ENCODE results near the gene MMAB.

DNA sequence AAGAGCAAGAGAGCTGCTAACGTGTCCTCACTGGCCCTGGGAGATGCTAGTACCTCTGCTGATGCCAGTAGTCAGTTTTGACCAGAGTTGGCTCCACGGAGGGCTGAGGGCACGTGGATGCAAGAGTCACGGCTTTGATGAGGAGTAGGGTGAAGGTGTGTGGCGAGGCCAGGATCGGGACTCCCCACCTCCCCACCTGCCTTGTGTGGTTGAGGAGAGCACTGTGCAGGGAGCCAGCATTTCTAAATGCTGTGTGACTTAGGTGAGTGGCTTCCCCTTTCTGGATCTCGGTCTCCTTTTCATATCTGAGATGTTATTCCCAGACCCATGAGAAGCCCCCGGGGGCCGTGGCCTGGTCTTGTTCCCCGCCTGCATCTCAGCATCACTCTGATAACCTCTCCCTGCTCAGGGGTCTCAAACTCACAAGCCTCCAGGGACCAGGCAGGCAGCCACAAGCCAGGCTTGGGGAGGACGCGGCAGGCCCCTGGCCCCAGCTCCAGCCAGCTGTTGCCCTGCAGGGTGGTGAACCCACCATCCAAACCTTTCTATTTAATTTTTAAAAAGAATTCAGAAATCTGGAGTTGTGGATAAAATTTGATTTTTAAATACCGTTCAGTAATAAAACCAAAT lies 32.4 kb upstream of the MMAB start:
- TF ChIP-seq POLR2AphosphoS2 (IDR thresholded peaks at IDR 0.05; ENCODE audit: low read depth, low read length) (no peak), NFYA (IDR thresholded peaks at IDR 0.05; ENCODE audit: borderline replicate concordance, low read depth, low read length) (no peak), KDM1A (IDR thresholded peaks at IDR 0.05; ENCODE audit: borderline replicate concordance) (no peak), EZH2 (IDR thresholded peaks at IDR 0.05; ENCODE audit: borderline replicate concordance, control insufficient read depth, low read depth, low read length) (no peak), RFX5 (IDR thresholded peaks at IDR 0.05; ENCODE audit: low read depth, low read length) (no peak), LARP7 (IDR thresholded peaks at IDR 0.05) (no peak), ZZZ3 (IDR thresholded peaks at IDR 0.05; ENCODE audit: control insufficient read depth, insufficient read length, low read depth) (no peak), GATAD2B (conservative IDR thresholded peaks at IDR 0.05; ENCODE audit: low read depth) (no peak), RAD21 (IDR thresholded peaks at IDR 0.05; ENCODE audit: insufficient read depth, low read depth, low read length) (no peak), POLR2AphosphoS5 (IDR thresholded peaks at IDR 0.05; ENCODE audit: low read length) (no peak)
- TF ChIP-seq, protein P1, sequence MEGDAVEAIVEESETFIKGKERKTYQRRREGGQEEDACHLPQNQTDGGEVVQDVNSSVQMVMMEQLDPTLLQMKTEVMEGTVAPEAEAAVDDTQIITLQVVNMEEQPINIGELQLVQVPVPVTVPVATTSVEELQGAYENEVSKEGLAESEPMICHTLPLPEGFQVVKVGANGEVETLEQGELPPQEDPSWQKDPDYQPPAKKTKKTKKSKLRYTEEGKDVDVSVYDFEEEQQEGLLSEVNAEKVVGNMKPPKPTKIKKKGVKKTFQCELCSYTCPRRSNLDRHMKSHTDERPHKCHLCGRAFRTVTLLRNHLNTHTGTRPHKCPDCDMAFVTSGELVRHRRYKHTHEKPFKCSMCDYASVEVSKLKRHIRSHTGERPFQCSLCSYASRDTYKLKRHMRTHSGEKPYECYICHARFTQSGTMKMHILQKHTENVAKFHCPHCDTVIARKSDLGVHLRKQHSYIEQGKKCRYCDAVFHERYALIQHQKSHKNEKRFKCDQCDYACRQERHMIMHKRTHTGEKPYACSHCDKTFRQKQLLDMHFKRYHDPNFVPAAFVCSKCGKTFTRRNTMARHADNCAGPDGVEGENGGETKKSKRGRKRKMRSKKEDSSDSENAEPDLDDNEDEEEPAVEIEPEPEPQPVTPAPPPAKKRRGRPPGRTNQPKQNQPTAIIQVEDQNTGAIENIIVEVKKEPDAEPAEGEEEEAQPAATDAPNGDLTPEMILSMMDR (IDR thresholded peaks at IDR 0.05 in 2 of 3, conservative IDR thresholded peaks at IDR 0.05 in 1 of 3; ENCODE audit: control insufficient read depth in 2 of 3, extremely low read depth in 1 of 3, insufficient read depth in 1 of 3, low read depth in 3 of 3, low read length in 3 of 3), result no peak

Measured in GM12878 (cell line).